SK-N-SH (cell line): ENCODE measurements around the gene CCNG2. TPM values are rescaled to one million over a fixed set of nuclear protein-coding genes. Genes with fewer than 3 reads are reported as not detected.

ENCODE experiments used
- CTCF ChIA-PET: fragments of 300-600, 350-600 bp; formaldehyde crosslinking; extraction: SDS; loops from one replicate; lab custom pipeline; 2021; lab: Yijun Ruan, JAX
- POLR2A ChIA-PET: fragments of 350-600 bp; sonication (Branson Sonifier 250); formaldehyde crosslinking; extraction: SDS; loops from one replicate; lab custom pipeline; 2020; ENCODE audit warnings: antibody characterized with exemption, inconsistent platforms; lab: Yijun Ruan, JAX
- DNase-seq: peaks from one replicate; pipeline ENCODE4 v3.0.0; 2012
- H2AFZ ChIP-seq: fragments of 200-600 bp; sonication (generic); 2 replicates; pipeline ENCODE4 v1.8.1; 2016; ENCODE audit warnings: antibody characterized with exemption, mild to moderate bottlenecking, low read depth
- H3F3A ChIP-seq: fragments of 200-600 bp; sonication (generic); replicated peaks from 2 replicates; pipeline ENCODE3; 2016; ENCODE audit warnings: antibody characterized with exemption, mild to moderate bottlenecking; ENCODE audit not compliant: insufficient read depth
- H3K27ac ChIP-seq, 2 experiments: fragments of 200-500 bp in 1 of 2; fragments of 200-600 bp in 1 of 2; sonication (Bioruptor generic) in 1 of 2; sonication (generic), shearing (Covaris generic) in 1 of 2; 2 replicates each; pipeline versions ENCODE4 v1.5.1 to v1.6.1; 2014 to 2016; ENCODE audit warnings: low read depth in 2 of 2, inconsistent platforms in 1 of 2, low read length in 1 of 2, mild to moderate bottlenecking in 1 of 2, mixed read lengths in 1 of 2
- H3K27me3 ChIP-seq: fragments of 200-600 bp; sonication (generic), shearing (Covaris generic); 2 replicates; pipeline ENCODE4 v1.6.1; 2016; ENCODE audit warnings: mixed run types; ENCODE audit not compliant: insufficient read depth
- H3K36me3 ChIP-seq, 2 experiments: fragments of 200-500 bp in 1 of 2; fragments of 200-600 bp in 1 of 2; sonication (Bioruptor generic) in 1 of 2; sonication (generic) in 1 of 2; replicated peaks in 1 of 2; 2 replicates each; pipeline versions ENCODE3 to v1.5.1; 2014 to 2016; ENCODE audit warnings: low read length in 1 of 2, mild to moderate bottlenecking in 1 of 2; ENCODE audit not compliant: insufficient read depth in 2 of 2, control insufficient read depth in 1 of 2
- H3K4me1 ChIP-seq, 2 experiments: fragments of 200-500 bp in 1 of 2; fragments of 200-600 bp in 1 of 2; sonication (Bioruptor generic) in 1 of 2; sonication (generic), shearing (Covaris generic) in 1 of 2; 2 replicates each; pipeline versions ENCODE4 v1.5.1 to v1.6.1; 2014 to 2016; ENCODE audit warnings: low read depth in 1 of 2, low read length in 1 of 2, mixed run types in 1 of 2; ENCODE audit not compliant: insufficient read depth in 2 of 2, control insufficient read depth in 1 of 2
- H3K4me2 ChIP-seq: fragments of 200-600 bp; sonication (generic), shearing (Covaris generic); 2 replicates; pipeline ENCODE4 v1.6.1; 2017; ENCODE audit warnings: mixed run types
- H3K4me3 ChIP-seq, 2 experiments: fragments of 200-500 bp in 1 of 2; fragments of 200-600 bp in 1 of 2; sonication (Bioruptor generic) in 1 of 2; sonication (generic), shearing (Covaris generic) in 1 of 2; 2 replicates each; pipeline versions ENCODE4 v1.5.1 to v1.8.1; 2014 to 2016; ENCODE audit warnings: low read depth in 2 of 2, inconsistent platforms in 1 of 2, low read length in 1 of 2, mild to moderate bottlenecking in 1 of 2, mixed read lengths in 1 of 2, moderate library complexity in 1 of 2
- H3K79me2 ChIP-seq: fragments of 200-600 bp; sonication (generic); 2 replicates; pipeline ENCODE4 v1.8.1; 2017; ENCODE audit warnings: mild to moderate bottlenecking; ENCODE audit not compliant: insufficient read depth
- H3K9ac ChIP-seq: fragments of 200-600 bp; sonication (generic); 2 replicates; pipeline ENCODE4 v1.6.1; 2017; ENCODE audit warnings: mixed run types
- H3K9me2 ChIP-seq: fragments of 200-600 bp; sonication (generic); 2 replicates; pipeline ENCODE4 v1.6.1; 2017; ENCODE audit warnings: mixed run types
- H3K9me3 ChIP-seq: fragments of 200-600 bp; sonication (generic); 2 replicates; pipeline ENCODE4 v1.6.1; 2017; ENCODE audit warnings: mixed run types, mild to moderate bottlenecking, moderate library complexity
- H4K20me1 ChIP-seq: fragments of 200-600 bp; sonication (generic); 2 replicates; pipeline ENCODE4 v1.6.1; 2017; ENCODE audit warnings: mild to moderate bottlenecking, mixed run types; ENCODE audit not compliant: insufficient read depth
- CHD2 ChIP-seq: fragments of 150-350 bp; IDR thresholded peaks from 2 replicates; pipeline ENCODE4 v1.6.1; 2018; ENCODE audit warnings: low read length; ENCODE audit not compliant: partially characterized antibody
- EP300 ChIP-seq, 2 experiments: IDR thresholded peaks; 2 replicates each; pipeline versions ENCODE4 v1.4.0 to v1.6.1; 2012; ENCODE audit warnings: borderline replicate concordance in 1 of 2, low read depth in 1 of 2, low read length in 1 of 2
- EZH2phosphoT487 ChIP-seq: fragments of 200-600 bp; sonication (generic); IDR thresholded peaks from 2 replicates; pipeline ENCODE4 v1.6.1; 2017; ENCODE audit warnings: low read depth, mixed run types, mild to moderate bottlenecking, antibody characterized with exemption, moderate library complexity, borderline replicate concordance
- FOXJ3 ChIP-seq: sonication (generic); formaldehyde crosslinking; IDR thresholded peaks from 2 replicates; pipeline ENCODE4 v1.5.1; 2020; ENCODE audit warnings: mild to moderate bottlenecking, missing genetic modification reagents
- FOXM1 ChIP-seq: IDR thresholded peaks from 2 replicates; pipeline ENCODE4 v1.4.0; 2012; ENCODE audit warnings: low read depth, mild to moderate bottlenecking
- GABPA ChIP-seq: IDR thresholded peaks from 2 replicates; pipeline ENCODE4 v1.4.0; 2012; ENCODE audit warnings: low read depth, mild to moderate bottlenecking
- NRF1 ChIP-seq: IDR thresholded peaks from 2 replicates; pipeline ENCODE4 v1.6.1; 2012; ENCODE audit warnings: low read depth, mild to moderate bottlenecking, low read length
- POLR2AphosphoS5 ChIP-seq: IDR thresholded peaks from 2 replicates; pipeline ENCODE4 v1.6.1; 2012; ENCODE audit warnings: low read depth, low read length
- RCOR1 ChIP-seq: fragments of 150-350 bp; IDR thresholded peaks from 2 replicates; pipeline ENCODE4 v1.6.1; 2017; ENCODE audit warnings: antibody characterized with exemption, low read length
- SIN3A ChIP-seq: IDR thresholded peaks from 2 replicates; pipeline ENCODE4 v1.6.1; 2012; ENCODE audit warnings: low read depth, mild to moderate bottlenecking, low read length, moderate library complexity, borderline replicate concordance
- TEAD4 ChIP-seq: IDR thresholded peaks from 2 replicates; pipeline ENCODE4 v1.4.0; 2012; ENCODE audit warnings: mild to moderate bottlenecking, borderline replicate concordance; ENCODE audit not compliant: insufficient read depth
- YY1 ChIP-seq: IDR thresholded peaks from 2 replicates; pipeline ENCODE4 v1.4.0; 2012; ENCODE audit warnings: low read depth, mild to moderate bottlenecking
- WGBS: methylation state at CpG from one replicate; pipeline ENCODE4 v1.1.6; 2017; ENCODE audit warnings: low lambda C conversion rate; 5-methylcytosine and 5-hydroxymethylcytosine counted together
- polyA plus RNA-seq, 3 experiments: library from polyadenylated mRNA; depleted of rRNA; stranded (reverse); fragments of >200 nt; gene quantifications; 2 replicates each; pipeline ENCODE4 v1.2.3, GENCODE V29; 2012
- TF ChIP-seq, protein P1 (sequence below): IDR thresholded peaks from 2 replicates; pipeline ENCODE4 v1.4.0; 2012; ENCODE audit warnings: low read depth, borderline replicate concordance
- TF ChIP-seq, protein P2 (sequence below): IDR thresholded peaks from 2 replicates; pipeline ENCODE4 v1.6.1; 2012; ENCODE audit warnings: mild to moderate bottlenecking, low read depth, low read length, moderate library complexity
- TF ChIP-seq, protein P3 (sequence below): fragments of 150-350 bp; IDR thresholded peaks from 2 replicates; pipeline ENCODE4 v1.6.1; 2017; ENCODE audit warnings: antibody characterized with exemption, low read length, low read depth, borderline replicate concordance
- TF ChIP-seq, protein P4 (sequence below): IDR thresholded peaks from 2 replicates; pipeline ENCODE4 v1.4.0; 2012; ENCODE audit warnings: low read depth, borderline replicate concordance
- TF ChIP-seq, protein P5 (sequence below): IDR thresholded peaks from 2 replicates; pipeline ENCODE4; 2012

Gene CCNG2
- polyA plus RNA-seq, 1 of the 3 experiments (the other 2 are of a cell fraction) = 8.9 TPM

DNA sequence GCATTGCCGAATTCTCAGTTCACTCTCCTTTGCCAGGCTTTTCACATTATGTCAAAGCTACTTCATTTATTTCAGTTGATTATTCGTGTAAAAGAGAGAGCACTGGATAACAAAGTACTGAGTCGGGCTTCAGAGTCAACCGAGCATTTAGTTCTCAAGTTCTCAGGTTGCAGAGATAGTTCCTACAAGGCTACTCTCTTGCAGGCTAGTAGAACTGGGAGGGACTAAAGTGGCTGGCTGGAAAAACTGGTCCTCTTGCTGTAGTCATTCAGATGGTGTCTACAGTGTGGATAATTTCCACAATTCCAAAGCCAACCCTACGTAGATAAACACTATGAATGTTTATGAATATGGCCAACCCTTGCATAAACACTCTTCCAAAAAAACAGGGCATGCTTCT is 4.6 kb upstream of the CCNG2 start:
- DNase-seq = no peak
- Histone ChIP-seq H3K36me3 (no peaks in the 10 kb centered on the region), H3K9me3 (no peaks in the 10 kb centered on the region), H3K9me2 (no peaks in the 10 kb centered on the region), H2AFZ (no peak overlapping the region), H4K20me1 (no peaks in the 10 kb centered on the region), H3K27me3 (no peaks in the 10 kb centered on the region), H3K4me3 (no peak overlapping the region), H3F3A (no peaks in the 10 kb centered on the region), H3K4me2 (no peak overlapping the region), H3K4me1 (peaks cover 0 to 5% of the 10 kb centered on the region in 2 experiments; a peak in 2 of 4 replicates), H3K27ac (no peak overlapping the region), H3K9ac (no peak overlapping the region), H3K79me2 (peaks cover 3% of the 10 kb centered on the region)
- WGBS = 67% methylated on average over 5 of the region's 5 CpGs
- ChIA-PET POLR2A (no interaction called here), CTCF (no interaction called here)
- TF ChIP-seq, protein P1, sequence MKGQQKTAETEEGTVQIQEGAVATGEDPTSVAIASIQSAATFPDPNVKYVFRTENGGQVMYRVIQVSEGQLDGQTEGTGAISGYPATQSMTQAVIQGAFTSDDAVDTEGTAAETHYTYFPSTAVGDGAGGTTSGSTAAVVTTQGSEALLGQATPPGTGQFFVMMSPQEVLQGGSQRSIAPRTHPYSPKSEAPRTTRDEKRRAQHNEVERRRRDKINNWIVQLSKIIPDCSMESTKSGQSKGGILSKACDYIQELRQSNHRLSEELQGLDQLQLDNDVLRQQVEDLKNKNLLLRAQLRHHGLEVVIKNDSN = no peak
- no peak for TF ChIP-seq POLR2AphosphoS5
- no peak for TF ChIP-seq NRF1
- no peak for TF ChIP-seq FOXJ3 (CRISPR knock-in tag)
- TF ChIP-seq YY1 = no peak
- TF ChIP-seq, protein P2, sequence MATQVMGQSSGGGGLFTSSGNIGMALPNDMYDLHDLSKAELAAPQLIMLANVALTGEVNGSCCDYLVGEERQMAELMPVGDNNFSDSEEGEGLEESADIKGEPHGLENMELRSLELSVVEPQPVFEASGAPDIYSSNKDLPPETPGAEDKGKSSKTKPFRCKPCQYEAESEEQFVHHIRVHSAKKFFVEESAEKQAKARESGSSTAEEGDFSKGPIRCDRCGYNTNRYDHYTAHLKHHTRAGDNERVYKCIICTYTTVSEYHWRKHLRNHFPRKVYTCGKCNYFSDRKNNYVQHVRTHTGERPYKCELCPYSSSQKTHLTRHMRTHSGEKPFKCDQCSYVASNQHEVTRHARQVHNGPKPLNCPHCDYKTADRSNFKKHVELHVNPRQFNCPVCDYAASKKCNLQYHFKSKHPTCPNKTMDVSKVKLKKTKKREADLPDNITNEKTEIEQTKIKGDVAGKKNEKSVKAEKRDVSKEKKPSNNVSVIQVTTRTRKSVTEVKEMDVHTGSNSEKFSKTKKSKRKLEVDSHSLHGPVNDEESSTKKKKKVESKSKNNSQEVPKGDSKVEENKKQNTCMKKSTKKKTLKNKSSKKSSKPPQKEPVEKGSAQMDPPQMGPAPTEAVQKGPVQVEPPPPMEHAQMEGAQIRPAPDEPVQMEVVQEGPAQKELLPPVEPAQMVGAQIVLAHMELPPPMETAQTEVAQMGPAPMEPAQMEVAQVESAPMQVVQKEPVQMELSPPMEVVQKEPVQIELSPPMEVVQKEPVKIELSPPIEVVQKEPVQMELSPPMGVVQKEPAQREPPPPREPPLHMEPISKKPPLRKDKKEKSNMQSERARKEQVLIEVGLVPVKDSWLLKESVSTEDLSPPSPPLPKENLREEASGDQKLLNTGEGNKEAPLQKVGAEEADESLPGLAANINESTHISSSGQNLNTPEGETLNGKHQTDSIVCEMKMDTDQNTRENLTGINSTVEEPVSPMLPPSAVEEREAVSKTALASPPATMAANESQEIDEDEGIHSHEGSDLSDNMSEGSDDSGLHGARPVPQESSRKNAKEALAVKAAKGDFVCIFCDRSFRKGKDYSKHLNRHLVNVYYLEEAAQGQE = no peak
- TF ChIP-seq, protein P3, sequence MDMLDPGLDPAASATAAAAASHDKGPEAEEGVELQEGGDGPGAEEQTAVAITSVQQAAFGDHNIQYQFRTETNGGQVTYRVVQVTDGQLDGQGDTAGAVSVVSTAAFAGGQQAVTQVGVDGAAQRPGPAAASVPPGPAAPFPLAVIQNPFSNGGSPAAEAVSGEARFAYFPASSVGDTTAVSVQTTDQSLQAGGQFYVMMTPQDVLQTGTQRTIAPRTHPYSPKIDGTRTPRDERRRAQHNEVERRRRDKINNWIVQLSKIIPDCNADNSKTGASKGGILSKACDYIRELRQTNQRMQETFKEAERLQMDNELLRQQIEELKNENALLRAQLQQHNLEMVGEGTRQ = no peak
- no peak for TF ChIP-seq FOXM1
- TF ChIP-seq, protein P4, sequence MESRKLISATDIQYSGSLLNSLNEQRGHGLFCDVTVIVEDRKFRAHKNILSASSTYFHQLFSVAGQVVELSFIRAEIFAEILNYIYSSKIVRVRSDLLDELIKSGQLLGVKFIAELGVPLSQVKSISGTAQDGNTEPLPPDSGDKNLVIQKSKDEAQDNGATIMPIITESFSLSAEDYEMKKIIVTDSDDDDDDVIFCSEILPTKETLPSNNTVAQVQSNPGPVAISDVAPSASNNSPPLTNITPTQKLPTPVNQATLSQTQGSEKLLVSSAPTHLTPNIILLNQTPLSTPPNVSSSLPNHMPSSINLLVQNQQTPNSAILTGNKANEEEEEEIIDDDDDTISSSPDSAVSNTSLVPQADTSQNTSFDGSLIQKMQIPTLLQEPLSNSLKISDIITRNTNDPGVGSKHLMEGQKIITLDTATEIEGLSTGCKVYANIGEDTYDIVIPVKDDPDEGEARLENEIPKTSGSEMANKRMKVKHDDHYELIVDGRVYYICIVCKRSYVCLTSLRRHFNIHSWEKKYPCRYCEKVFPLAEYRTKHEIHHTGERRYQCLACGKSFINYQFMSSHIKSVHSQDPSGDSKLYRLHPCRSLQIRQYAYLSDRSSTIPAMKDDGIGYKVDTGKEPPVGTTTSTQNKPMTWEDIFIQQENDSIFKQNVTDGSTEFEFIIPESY = no peak
- TF ChIP-seq GABPA = no peak
- no peak for TF ChIP-seq SIN3A
- no peak for TF ChIP-seq RCOR1
- no peak for TF ChIP-seq CHD2
- no peak for TF ChIP-seq EP300 (IDR thresholded peaks at IDR 0.05; ENCODE audit: borderline replicate concordance in 1 of 2, low read depth in 1 of 2, low read length in 1 of 2)
- no peak for TF ChIP-seq TEAD4
- TF ChIP-seq, protein P5, sequence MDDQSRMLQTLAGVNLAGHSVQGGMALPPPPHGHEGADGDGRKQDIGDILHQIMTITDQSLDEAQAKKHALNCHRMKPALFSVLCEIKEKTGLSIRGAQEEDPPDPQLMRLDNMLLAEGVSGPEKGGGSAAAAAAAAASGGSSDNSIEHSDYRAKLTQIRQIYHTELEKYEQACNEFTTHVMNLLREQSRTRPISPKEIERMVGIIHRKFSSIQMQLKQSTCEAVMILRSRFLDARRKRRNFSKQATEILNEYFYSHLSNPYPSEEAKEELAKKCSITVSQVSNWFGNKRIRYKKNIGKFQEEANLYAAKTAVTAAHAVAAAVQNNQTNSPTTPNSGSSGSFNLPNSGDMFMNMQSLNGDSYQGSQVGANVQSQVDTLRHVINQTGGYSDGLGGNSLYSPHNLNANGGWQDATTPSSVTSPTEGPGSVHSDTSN = no peak
- no peak for TF ChIP-seq EZH2phosphoT487
